Measurements from ENCODE around the gene MTHFD1L.
"Not testable (repeated sequence)": the region's sequence is repeated elsewhere in the genome, so short reads cannot be mapped to it uniquely, and the experiment has no call there.

The MTHFD1L gene

GRCh38 chr6:150865406-150866146 is at the start of gene MTHFD1L:
Gene MTHFD1L (plus strand): TSS chr6:150865702. CDS start chr6:150865823, 121 bp downstream.
- no peak for DNase-seq (ENCODE audit: low read depth, low spot score)
- Histone ChIP-seq H3K36me3 (ENCODE audit: control insufficient read depth, insufficient read depth, low read length) (no peaks in the 10 kb centered on the region), H3K4me1 (ENCODE audit: control insufficient read depth, insufficient read depth, low read length) (no peaks in the 10 kb centered on the region), H3K9me3 (ENCODE audit: control insufficient read depth, insufficient read depth, low read length) (no peaks in the 10 kb centered on the region), H3K4me3 (ENCODE audit: low read length) (peak within 1 kb of the TSS; percentile 63; the same call in 1 of the 2 replicates), H3K27ac (ENCODE audit: low read length) (no peak within 1 kb of the TSS), H3K27me3 (ENCODE audit: control insufficient read depth, insufficient read depth, low read length) (no peaks in the 10 kb centered on the region)
- no CpG with 5 or more reads among the region's 82 CpGs for WGBS (ENCODE audit: insufficient coverage, insufficient read length)

- not testable (repeated sequence) for H3K27ac ChIP-seq (ENCODE audit: low read length); H3K27me3 ChIP-seq (ENCODE audit: control insufficient read depth, insufficient read depth, low read length); DNase-seq (ENCODE audit: low read depth, low spot score); H3K4me3 ChIP-seq (ENCODE audit: low read length); H3K36me3 ChIP-seq (ENCODE audit: control insufficient read depth, insufficient read depth, low read length); H3K9me3 ChIP-seq (ENCODE audit: control insufficient read depth, insufficient read depth, low read length); H3K4me1 ChIP-seq (ENCODE audit: control insufficient read depth, insufficient read depth, low read length)
- WGBS (ENCODE audit: insufficient coverage, insufficient read length), result no CpG with 5 or more reads among the region's 8 CpGs
Measured at GRCh38 chr6:150816554-150816953, 48.9 kb upstream of the MTHFD1L start.

- H3K27me3 ChIP-seq (ENCODE audit: control insufficient read depth, insufficient read depth, low read length), result no peaks in the 10 kb centered on the region
- no peaks in the 10 kb centered on the region for H3K4me1 ChIP-seq (ENCODE audit: control insufficient read depth, insufficient read depth, low read length)
- DNase-seq (ENCODE audit: low read depth, low spot score), result no peak
- no peak overlapping the region for H3K4me3 ChIP-seq (ENCODE audit: low read length)
- H3K36me3 ChIP-seq (ENCODE audit: control insufficient read depth, insufficient read depth, low read length), result no peaks in the 10 kb centered on the region
- no peaks in the 10 kb centered on the region for H3K9me3 ChIP-seq (ENCODE audit: control insufficient read depth, insufficient read depth, low read length)
- no peak overlapping the region for H3K27ac ChIP-seq (ENCODE audit: low read length)
- WGBS (ENCODE audit: insufficient coverage, insufficient read length), result no CpG with 5 or more reads among the region's 5 CpGs
Measured at GRCh38 chr6:150822932-150823331, 42.6 kb upstream of the MTHFD1L start.

DNA sequence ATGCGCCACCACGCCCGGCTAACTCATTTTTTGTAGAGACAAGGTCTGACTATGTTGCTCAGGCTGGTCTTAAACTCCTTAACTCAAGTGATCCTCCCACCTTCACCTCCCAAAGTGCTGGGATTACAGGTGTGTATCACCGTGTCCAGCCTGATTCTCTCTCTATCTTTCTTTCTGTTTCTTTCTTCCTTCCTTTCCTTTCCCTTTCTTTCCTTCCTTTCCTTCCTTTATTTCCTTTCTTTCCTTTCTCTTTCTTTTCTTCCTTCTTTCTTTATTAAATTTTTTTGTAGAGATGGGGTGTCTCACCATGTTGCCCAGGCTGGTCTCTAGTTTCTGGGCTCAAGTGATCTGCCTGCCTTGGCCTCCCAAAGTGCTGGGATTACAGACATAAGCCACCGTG is 38.7 kb upstream of the MTHFD1L start:
- no peaks in the 10 kb centered on the region for H3K36me3 ChIP-seq (ENCODE audit: control insufficient read depth, insufficient read depth, low read length)
- H3K27ac ChIP-seq (ENCODE audit: low read length), result no peak overlapping the region
- WGBS (ENCODE audit: insufficient coverage, insufficient read length), result no CpG with 5 or more reads among the region's 5 CpGs
- no peak for DNase-seq (ENCODE audit: low read depth, low spot score)
- no peaks in the 10 kb centered on the region for H3K9me3 ChIP-seq (ENCODE audit: control insufficient read depth, insufficient read depth, low read length)
- no peak overlapping the region for H3K4me3 ChIP-seq (ENCODE audit: low read length)
- H3K27me3 ChIP-seq (ENCODE audit: control insufficient read depth, insufficient read depth, low read length), result no peaks in the 10 kb centered on the region
- H3K4me1 ChIP-seq (ENCODE audit: control insufficient read depth, insufficient read depth, low read length), result no peaks in the 10 kb centered on the region

DNA sequence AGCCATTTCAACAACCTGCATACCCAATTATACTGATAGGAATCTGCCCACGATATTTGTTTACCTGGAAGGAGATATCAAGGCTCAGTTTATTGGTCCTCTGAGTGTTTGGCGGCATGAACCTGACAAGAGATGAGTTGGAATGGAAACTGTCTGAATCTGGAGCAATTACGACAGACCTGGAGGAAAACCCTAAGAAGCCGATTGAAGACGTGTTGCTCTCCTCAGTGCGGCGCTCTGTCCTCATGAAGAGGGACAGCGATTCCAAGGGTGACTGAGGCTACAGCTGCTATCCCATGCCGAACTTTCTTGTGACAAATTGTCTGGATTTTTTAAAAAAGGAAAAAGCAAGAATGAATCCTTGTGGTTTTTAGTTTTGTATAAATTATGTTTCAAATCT is 37.4 kb upstream of the MTHFD1L start:
- H3K4me1 ChIP-seq (ENCODE audit: control insufficient read depth, insufficient read depth, low read length); H3K9me3 ChIP-seq (ENCODE audit: control insufficient read depth, insufficient read depth, low read length); H3K27me3 ChIP-seq (ENCODE audit: control insufficient read depth, insufficient read depth, low read length); H3K36me3 ChIP-seq (ENCODE audit: control insufficient read depth, insufficient read depth, low read length); DNase-seq (ENCODE audit: low read depth, low spot score); H3K4me3 ChIP-seq (ENCODE audit: low read length); H3K27ac ChIP-seq (ENCODE audit: low read length): not testable (repeated sequence)
- no CpG with 5 or more reads among the region's 9 CpGs for WGBS (ENCODE audit: insufficient coverage, insufficient read length)

GRCh38 chr6:150830439-150831165 is 34.9 kb upstream of the MTHFD1L start:
- no CpG with 5 or more reads among the region's 13 CpGs for WGBS (ENCODE audit: insufficient coverage, insufficient read length)
- no peaks in the 10 kb centered on the region for H3K27me3 ChIP-seq (ENCODE audit: control insufficient read depth, insufficient read depth, low read length)
- no peaks in the 10 kb centered on the region for H3K4me1 ChIP-seq (ENCODE audit: control insufficient read depth, insufficient read depth, low read length)
- no peak overlapping the region for H3K27ac ChIP-seq (ENCODE audit: low read length)
- H3K9me3 ChIP-seq (ENCODE audit: control insufficient read depth, insufficient read depth, low read length), result no peaks in the 10 kb centered on the region
- no peak overlapping the region for H3K4me3 ChIP-seq (ENCODE audit: low read length)
- H3K36me3 ChIP-seq (ENCODE audit: control insufficient read depth, insufficient read depth, low read length), result no peaks in the 10 kb centered on the region
- DNase-seq (ENCODE audit: low read depth, low spot score), result no peak

DNA sequence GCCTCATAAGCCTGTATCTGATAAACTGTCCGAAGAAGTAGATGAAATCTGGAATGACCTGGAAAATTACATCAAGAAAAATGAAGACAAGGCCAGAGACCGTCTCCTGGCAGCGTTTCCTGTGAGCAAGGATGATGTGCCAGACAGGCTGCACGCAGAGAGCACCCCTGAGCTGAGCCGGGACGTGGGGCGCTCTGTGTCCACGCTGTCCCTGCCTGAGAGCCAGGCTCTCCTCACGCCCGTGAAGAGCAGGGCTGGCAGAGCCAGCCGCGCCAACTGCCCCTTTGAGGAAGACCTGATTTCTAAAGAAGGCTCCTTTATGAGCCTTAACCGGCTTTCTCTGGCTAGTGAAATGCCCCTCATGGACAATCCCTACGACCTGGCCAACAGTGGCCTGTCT is 33.9 kb upstream of the MTHFD1L start:
- H3K27me3 ChIP-seq (ENCODE audit: control insufficient read depth, insufficient read depth, low read length), result no peaks in the 10 kb centered on the region
- no peaks in the 10 kb centered on the region for H3K4me1 ChIP-seq (ENCODE audit: control insufficient read depth, insufficient read depth, low read length)
- H3K9me3 ChIP-seq (ENCODE audit: control insufficient read depth, insufficient read depth, low read length), result no peaks in the 10 kb centered on the region
- no peak overlapping the region for H3K27ac ChIP-seq (ENCODE audit: low read length)
- H3K4me3 ChIP-seq (ENCODE audit: low read length), result no peak overlapping the region
- no CpG with 5 or more reads among the region's 14 CpGs for WGBS (ENCODE audit: insufficient coverage, insufficient read length)
- H3K36me3 ChIP-seq (ENCODE audit: control insufficient read depth, insufficient read depth, low read length), result no peaks in the 10 kb centered on the region
- no peak for DNase-seq (ENCODE audit: low read depth, low spot score)

GRCh38 chr6:150835620-150836019 is 29.9 kb upstream of the MTHFD1L start:
- no peak for DNase-seq (ENCODE audit: low read depth, low spot score)
- Histone ChIP-seq H3K27ac (ENCODE audit: low read length) (no peak overlapping the region), H3K36me3 (ENCODE audit: control insufficient read depth, insufficient read depth, low read length) (no peaks in the 10 kb centered on the region), H3K27me3 (ENCODE audit: control insufficient read depth, insufficient read depth, low read length) (no peaks in the 10 kb centered on the region), H3K9me3 (ENCODE audit: control insufficient read depth, insufficient read depth, low read length) (no peaks in the 10 kb centered on the region), H3K4me3 (ENCODE audit: low read length) (no peak overlapping the region), H3K4me1 (ENCODE audit: control insufficient read depth, insufficient read depth, low read length) (no peaks in the 10 kb centered on the region)

- H3K4me1 ChIP-seq (ENCODE audit: control insufficient read depth, insufficient read depth, low read length), result no peaks in the 10 kb centered on the region
- H3K4me3 ChIP-seq (ENCODE audit: low read length), result no peak overlapping the region
- no peaks in the 10 kb centered on the region for H3K36me3 ChIP-seq (ENCODE audit: control insufficient read depth, insufficient read depth, low read length)
- DNase-seq (ENCODE audit: low read depth, low spot score), result no peak
- no peaks in the 10 kb centered on the region for H3K9me3 ChIP-seq (ENCODE audit: control insufficient read depth, insufficient read depth, low read length)
- no peak overlapping the region for H3K27ac ChIP-seq (ENCODE audit: low read length)
- no peaks in the 10 kb centered on the region for H3K27me3 ChIP-seq (ENCODE audit: control insufficient read depth, insufficient read depth, low read length)
- no CpG with 5 or more reads among the region's 4 CpGs for WGBS (ENCODE audit: insufficient coverage, insufficient read length)
Measured at GRCh38 chr6:150840185-150840584, 25.3 kb upstream of the MTHFD1L start.

DNA sequence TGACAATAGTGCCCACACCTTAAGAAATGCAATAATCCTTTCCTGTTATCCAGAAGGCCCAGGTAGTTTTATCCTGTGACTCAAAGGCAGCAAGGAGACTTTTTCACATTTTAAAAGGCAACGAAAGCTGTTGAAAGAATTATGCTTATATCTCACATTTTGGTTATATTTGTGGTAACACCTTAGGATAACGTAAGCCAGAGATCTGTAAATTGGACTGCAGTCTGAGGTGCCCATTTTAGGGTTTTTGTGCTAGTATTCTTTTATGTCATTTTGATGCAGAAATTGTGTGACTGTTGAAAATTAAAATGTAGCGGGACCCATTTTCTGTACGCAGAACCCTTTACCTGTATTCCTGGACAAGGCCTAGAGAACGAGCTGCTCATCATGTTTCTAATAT is 24.3 kb upstream of the MTHFD1L start:
- no peak for DNase-seq (ENCODE audit: low read depth, low spot score)
- H3K9me3 ChIP-seq (ENCODE audit: control insufficient read depth, insufficient read depth, low read length), result no peaks in the 10 kb centered on the region
- WGBS (ENCODE audit: insufficient coverage, insufficient read length), result no CpG with 5 or more reads among the region's 5 CpGs
- no peak overlapping the region for H3K4me3 ChIP-seq (ENCODE audit: low read length)
- no peaks in the 10 kb centered on the region for H3K4me1 ChIP-seq (ENCODE audit: control insufficient read depth, insufficient read depth, low read length)
- no peaks in the 10 kb centered on the region for H3K27me3 ChIP-seq (ENCODE audit: control insufficient read depth, insufficient read depth, low read length)
- no peak overlapping the region for H3K27ac ChIP-seq (ENCODE audit: low read length)
- no peaks in the 10 kb centered on the region for H3K36me3 ChIP-seq (ENCODE audit: control insufficient read depth, insufficient read depth, low read length)

DNA sequence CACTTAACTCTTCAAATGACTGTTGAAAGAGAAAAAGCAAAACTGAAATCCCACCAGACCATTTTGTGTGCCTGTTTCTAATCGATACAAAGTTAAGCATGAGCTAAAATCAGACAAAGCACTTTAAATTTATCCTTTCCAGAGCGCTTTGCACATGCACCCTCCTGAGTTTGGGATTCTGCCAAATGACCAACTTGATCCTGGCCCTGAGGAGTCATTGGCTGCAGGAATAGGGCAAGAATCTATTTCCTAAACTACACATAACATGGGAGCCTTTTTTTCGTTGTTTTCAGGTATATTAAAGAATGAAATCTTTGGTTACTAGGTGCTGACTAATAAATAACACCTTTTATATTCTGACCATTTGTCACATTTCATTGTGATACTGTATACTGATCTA is 23.8 kb upstream of the MTHFD1L start:
- WGBS (ENCODE audit: insufficient coverage, insufficient read length), result no CpG with 5 or more reads among the region's 3 CpGs
- no peak overlapping the region for H3K27ac ChIP-seq (ENCODE audit: low read length)
- no peaks in the 10 kb centered on the region for H3K27me3 ChIP-seq (ENCODE audit: control insufficient read depth, insufficient read depth, low read length)
- no peak overlapping the region for H3K4me3 ChIP-seq (ENCODE audit: low read length)
- no peak for DNase-seq (ENCODE audit: low read depth, low spot score)
- no peaks in the 10 kb centered on the region for H3K36me3 ChIP-seq (ENCODE audit: control insufficient read depth, insufficient read depth, low read length)
- H3K9me3 ChIP-seq (ENCODE audit: control insufficient read depth, insufficient read depth, low read length), result no peaks in the 10 kb centered on the region
- H3K4me1 ChIP-seq (ENCODE audit: control insufficient read depth, insufficient read depth, low read length), result no peaks in the 10 kb centered on the region
